ENCODE results near the gene WASHC4.

WASHC4 gene, protein sequence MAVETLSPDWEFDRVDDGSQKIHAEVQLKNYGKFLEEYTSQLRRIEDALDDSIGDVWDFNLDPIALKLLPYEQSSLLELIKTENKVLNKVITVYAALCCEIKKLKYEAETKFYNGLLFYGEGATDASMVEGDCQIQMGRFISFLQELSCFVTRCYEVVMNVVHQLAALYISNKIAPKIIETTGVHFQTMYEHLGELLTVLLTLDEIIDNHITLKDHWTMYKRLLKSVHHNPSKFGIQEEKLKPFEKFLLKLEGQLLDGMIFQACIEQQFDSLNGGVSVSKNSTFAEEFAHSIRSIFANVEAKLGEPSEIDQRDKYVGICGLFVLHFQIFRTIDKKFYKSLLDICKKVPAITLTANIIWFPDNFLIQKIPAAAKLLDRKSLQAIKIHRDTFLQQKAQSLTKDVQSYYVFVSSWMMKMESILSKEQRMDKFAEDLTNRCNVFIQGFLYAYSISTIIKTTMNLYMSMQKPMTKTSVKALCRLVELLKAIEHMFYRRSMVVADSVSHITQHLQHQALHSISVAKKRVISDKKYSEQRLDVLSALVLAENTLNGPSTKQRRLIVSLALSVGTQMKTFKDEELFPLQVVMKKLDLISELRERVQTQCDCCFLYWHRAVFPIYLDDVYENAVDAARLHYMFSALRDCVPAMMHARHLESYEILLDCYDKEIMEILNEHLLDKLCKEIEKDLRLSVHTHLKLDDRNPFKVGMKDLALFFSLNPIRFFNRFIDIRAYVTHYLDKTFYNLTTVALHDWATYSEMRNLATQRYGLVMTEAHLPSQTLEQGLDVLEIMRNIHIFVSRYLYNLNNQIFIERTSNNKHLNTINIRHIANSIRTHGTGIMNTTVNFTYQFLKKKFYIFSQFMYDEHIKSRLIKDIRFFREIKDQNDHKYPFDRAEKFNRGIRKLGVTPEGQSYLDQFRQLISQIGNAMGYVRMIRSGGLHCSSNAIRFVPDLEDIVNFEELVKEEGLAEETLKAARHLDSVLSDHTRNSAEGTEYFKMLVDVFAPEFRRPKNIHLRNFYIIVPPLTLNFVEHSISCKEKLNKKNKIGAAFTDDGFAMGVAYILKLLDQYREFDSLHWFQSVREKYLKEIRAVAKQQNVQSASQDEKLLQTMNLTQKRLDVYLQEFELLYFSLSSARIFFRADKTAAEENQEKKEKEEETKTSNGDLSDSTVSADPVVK

DNA sequence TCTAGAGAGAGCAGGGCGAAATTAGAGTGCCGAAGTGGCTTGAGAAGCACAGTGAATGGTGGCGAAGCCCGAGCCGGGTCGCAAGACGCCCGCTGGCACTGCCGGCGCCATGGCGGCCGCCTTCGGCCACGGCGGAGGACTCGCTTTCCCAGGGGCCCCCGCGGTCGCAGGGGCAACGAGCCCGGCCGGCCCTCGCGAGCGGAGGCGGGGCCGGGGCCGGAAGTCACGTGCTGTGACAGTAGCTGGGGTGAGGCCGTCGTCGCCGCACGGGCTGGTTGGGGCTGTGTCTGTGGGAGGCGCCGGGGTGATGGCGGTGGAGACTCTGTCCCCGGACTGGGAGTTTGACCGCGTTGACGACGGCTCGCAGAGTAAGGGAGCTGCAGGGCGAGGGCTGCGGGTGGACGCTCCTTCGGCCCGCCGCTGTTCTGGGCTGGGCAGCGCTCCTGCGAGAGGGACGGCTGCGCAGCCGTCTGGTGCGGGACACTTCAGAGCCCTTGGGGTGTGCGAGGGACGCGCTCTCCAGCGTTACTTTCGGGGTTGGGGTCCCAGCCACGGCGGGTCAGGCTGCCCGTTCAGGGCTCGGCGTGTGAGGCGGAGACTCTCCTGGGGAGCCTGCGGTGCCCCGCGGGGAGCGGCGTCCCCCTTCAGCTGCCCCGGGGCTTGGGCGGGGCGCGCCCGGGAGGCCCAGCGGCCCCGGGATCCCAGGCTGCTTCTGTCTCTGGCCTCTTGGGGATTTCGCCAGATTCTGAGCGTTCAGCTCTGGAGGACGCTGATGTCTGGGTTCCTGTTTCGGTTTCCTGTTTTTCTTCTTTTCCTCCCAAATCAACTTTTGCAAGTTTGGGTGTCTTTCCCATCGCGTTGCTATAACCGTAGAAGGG is at the start of gene WASHC4:
TSS of gene WASHC4 (plus strand) at position 238 of the 878 bp plus-strand sequence. CDS start at position 308, 70 bp downstream.
- Histone ChIP-seq H3K9ac (ENCODE audit: low read length) (peak within 1 kb of the TSS; percentile 87), H3K27me3 (ENCODE audit: control insufficient read depth, insufficient read depth, low read length) (no peaks in the 10 kb centered on the region), H3K4me3 (ENCODE audit: low read length) (peak within 1 kb of the TSS; percentile 70), H3K36me3 (ENCODE audit: control insufficient read depth, insufficient read depth, low read length) (no peaks in the 10 kb centered on the region), H3K9me3 (ENCODE audit: control insufficient read depth, low read length) (no peaks in the 10 kb centered on the region), H3K4me1 (ENCODE audit: control insufficient read depth, insufficient read depth, low read length) (no peaks in the 10 kb centered on the region)

DNA sequence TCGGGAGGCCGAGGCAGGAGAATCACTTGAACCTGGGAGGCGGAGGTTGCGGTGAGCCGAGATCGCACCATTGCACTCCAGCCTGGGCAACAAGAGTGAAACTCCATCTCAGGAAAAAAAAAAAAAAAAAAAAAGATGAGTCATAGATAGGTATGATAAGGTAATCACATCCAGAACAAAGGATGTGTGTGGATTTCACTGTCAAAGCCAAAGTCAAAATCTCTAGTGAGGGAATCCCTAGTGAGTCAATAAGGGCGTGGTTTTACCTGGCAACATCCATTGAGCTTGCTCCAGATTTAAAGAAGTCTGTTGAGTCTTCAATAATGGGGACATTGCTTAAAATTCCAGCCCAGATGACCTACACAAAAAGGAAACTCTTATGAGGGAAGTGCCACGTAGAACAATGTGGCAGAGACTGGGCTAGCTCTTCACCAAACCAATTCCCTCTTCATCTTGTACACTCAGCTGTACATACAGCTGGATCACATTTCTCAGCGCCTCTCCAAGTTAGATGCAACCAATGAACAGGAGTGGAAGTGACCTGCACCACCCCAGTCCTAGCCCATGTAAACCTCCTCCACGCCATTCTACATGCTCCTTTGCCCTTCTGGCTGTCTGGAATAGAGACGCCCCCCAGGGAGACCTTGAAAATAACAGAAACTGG is 46.7 kb upstream of the WASHC4 start:
- Histone ChIP-seq H3K4me3 (ENCODE audit: low read length) (no peak overlapping the region), H3K4me1 (ENCODE audit: control insufficient read depth, insufficient read depth, low read length) (no peaks in the 10 kb centered on the region), H3K9me3 (ENCODE audit: control insufficient read depth, low read length) (no peaks in the 10 kb centered on the region), H3K36me3 (ENCODE audit: control insufficient read depth, insufficient read depth, low read length) (no peaks in the 10 kb centered on the region), H3K27me3 (ENCODE audit: control insufficient read depth, insufficient read depth, low read length) (no peaks in the 10 kb centered on the region), H3K9ac (ENCODE audit: low read length) (no peak overlapping the region)

DNA sequence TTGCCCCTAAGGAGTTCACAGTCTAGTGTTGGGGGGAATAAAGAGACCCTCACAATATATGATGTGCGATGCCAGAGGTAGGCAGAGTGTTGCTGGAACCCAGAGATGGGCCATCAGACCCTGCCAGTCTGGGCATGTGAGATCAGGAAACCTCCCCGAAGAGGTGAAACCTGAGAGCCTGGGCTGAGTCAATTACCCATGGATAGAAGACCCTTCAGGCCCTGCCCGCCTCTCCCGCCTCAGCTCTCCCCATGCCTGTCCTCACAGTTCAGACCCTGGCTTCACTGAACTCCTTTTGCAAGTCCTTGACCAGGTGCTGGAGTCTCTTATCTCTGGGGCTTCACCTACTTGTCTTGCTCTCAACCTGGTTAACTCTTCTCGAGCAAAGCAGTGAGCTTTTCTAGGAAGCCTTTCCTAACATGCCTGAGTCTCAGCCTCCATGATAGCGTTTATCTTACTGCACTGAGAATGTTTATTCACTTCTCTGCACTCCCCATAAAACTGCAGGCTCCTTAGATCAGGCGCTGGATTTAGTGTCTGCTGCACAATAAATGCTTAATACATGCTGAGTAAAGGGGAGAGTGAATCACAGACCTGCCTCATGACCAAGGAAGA is 42.9 kb upstream of the WASHC4 start:
- H3K4me1 ChIP-seq (ENCODE audit: control insufficient read depth, insufficient read depth, low read length), result no peaks in the 10 kb centered on the region
- H3K9me3 ChIP-seq (ENCODE audit: control insufficient read depth, low read length), result no peaks in the 10 kb centered on the region
- no peaks in the 10 kb centered on the region for H3K27me3 ChIP-seq (ENCODE audit: control insufficient read depth, insufficient read depth, low read length)
- no peaks in the 10 kb centered on the region for H3K36me3 ChIP-seq (ENCODE audit: control insufficient read depth, insufficient read depth, low read length)
- no peak overlapping the region for H3K9ac ChIP-seq (ENCODE audit: low read length)
- no peak overlapping the region for H3K4me3 ChIP-seq (ENCODE audit: low read length)

DNA sequence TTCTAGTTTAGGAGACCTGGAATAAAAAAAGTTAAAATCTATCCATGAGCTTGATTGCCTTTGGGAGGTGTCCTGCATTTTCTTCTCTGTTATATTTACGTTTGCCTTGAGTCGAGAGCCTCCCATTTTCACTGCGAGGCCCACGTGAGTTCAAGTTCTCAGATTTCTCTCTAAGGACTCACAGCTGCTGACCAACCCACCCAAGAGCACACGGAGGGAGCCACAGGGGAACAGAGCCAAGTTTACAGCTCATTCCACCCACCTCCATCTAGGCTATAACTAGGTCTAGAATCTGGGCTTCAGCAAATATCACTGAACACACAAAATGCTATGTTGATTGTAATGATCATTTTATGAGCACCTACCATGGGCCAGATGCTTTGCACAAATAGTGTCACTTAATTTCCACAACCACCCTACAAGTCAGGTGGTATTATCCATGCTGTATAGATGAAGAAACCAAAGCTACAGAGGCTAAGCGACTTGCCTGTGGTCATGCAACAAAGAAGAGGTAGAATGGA is 40.0 kb upstream of the WASHC4 start:
- Histone ChIP-seq H3K36me3 (ENCODE audit: control insufficient read depth, insufficient read depth, low read length) (no peaks in the 10 kb centered on the region), H3K4me3 (ENCODE audit: low read length) (no peak overlapping the region), H3K9ac (ENCODE audit: low read length) (no peak overlapping the region), H3K4me1 (ENCODE audit: control insufficient read depth, insufficient read depth, low read length) (no peaks in the 10 kb centered on the region), H3K27me3 (ENCODE audit: control insufficient read depth, insufficient read depth, low read length) (no peaks in the 10 kb centered on the region), H3K9me3 (ENCODE audit: control insufficient read depth, low read length) (no peaks in the 10 kb centered on the region)

DNA sequence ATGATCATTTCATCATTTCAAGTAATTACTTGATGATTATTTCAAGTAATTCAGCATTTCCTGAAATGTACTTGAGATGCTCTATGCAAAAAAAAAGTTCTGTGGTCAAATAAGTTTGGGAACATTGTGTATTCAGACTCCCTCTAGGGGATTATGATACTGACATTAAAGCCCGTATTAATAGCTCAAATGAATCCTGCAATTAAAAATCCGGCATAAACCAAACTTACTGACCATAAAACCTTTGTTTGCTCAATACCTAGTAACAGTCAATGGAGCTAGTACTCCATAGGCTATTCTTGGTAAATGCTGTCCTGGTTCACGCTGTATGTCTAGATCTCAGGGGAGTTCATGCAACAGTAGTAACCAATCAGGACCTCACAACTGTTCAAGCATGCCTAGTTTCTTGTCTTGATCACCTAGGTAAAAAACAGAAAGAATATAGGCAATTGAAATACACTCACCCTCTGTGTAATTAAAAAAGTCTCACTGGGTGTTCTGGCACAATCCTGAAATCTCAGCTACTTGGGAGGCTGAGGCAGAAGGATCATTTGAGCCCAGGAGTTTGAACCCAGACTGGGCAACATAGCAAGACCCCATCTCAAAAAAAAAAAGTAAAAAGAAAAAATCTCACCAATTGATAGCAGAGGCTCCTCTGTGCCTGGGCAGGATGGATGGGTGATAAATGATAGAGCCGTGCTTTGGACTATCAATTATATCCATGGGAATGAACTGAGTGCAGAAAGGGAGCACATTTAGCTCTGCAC is 37.4 kb upstream of the WASHC4 start:
- H3K9me3 ChIP-seq (ENCODE audit: control insufficient read depth, low read length), result no peaks in the 10 kb centered on the region
- no peaks in the 10 kb centered on the region for H3K4me1 ChIP-seq (ENCODE audit: control insufficient read depth, insufficient read depth, low read length)
- H3K36me3 ChIP-seq (ENCODE audit: control insufficient read depth, insufficient read depth, low read length), result no peaks in the 10 kb centered on the region
- no peaks in the 10 kb centered on the region for H3K27me3 ChIP-seq (ENCODE audit: control insufficient read depth, insufficient read depth, low read length)
- no peak overlapping the region for H3K9ac ChIP-seq (ENCODE audit: low read length)
- no peak overlapping the region for H3K4me3 ChIP-seq (ENCODE audit: low read length)

DNA sequence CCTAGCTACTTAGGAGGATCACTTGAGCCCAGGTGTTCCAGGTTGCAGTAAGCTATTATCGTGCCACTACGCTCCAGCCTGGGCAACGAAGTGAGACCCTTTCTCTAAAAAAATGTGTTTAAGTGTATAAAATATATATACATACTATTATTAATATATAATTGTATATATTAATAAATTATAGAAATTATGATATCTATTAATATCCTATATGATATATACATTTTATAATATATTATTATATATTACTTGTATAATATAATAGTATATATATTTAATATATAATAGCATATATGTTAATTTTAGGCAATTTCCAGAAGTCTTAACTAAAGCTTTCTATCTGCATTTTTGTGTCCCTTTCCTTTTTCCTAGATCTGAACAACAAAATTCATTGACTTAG is 35.5 kb upstream of the WASHC4 start:
- Histone ChIP-seq H3K4me1 (ENCODE audit: control insufficient read depth, insufficient read depth, low read length) (no peaks in the 10 kb centered on the region), H3K4me3 (ENCODE audit: low read length) (no peak overlapping the region), H3K27me3 (ENCODE audit: control insufficient read depth, insufficient read depth, low read length) (no peaks in the 10 kb centered on the region), H3K36me3 (ENCODE audit: control insufficient read depth, insufficient read depth, low read length) (no peaks in the 10 kb centered on the region), H3K9ac (ENCODE audit: low read length) (no peak overlapping the region), H3K9me3 (ENCODE audit: control insufficient read depth, low read length) (no peaks in the 10 kb centered on the region)

DNA sequence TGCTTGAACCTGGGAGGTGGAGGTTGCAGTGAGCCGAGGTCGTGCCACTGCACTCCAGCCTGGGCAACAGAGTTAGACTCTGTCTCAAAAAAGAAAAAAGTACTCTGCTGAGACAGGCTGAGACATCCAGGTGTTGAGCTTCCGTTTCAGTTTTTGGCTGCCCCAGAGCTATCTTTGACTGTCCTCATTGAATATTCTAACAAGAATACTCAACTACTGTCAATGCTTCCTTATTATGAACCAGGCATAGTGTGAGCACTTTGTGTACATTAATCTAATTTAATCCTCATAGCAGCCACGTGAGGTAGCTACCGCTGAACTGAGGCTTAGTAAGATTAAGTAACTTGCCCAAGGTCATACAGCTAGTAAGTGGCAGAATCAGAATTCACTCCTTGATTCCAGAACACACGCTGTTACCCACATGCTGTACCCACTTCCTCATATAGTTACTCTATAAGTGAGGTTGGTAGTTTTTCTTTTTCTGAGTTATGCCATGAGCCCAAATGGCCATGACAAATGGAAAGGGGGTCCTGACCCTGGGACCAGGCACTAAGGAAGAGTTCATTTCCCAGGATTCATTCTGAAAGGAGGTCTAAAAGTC is 34.5 kb upstream of the WASHC4 start:
- Histone ChIP-seq H3K27me3 (ENCODE audit: control insufficient read depth, insufficient read depth, low read length) (no peaks in the 10 kb centered on the region), H3K4me1 (ENCODE audit: control insufficient read depth, insufficient read depth, low read length) (no peaks in the 10 kb centered on the region), H3K4me3 (ENCODE audit: low read length) (no peak overlapping the region), H3K9ac (ENCODE audit: low read length) (no peak overlapping the region), H3K9me3 (ENCODE audit: control insufficient read depth, low read length) (no peaks in the 10 kb centered on the region), H3K36me3 (ENCODE audit: control insufficient read depth, insufficient read depth, low read length) (no peaks in the 10 kb centered on the region)

DNA sequence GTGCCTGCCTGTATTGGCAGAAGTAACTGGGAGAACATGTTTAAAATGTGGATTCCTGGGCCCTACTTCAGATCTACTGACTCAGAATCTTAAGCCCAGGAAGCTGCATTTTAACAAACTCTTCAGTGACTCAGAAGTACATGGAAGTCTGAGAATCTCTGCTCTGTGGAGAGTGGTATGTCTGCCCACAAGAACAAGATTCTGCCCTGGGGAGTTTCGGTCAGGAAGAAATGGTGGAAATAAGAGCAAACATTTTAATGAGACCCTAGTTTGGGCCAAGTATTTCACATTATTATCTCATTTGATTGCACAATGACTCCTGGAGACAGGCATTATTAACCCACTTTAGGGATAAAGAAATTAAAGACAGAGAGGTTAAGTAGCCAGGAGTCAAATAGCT is 31.4 kb upstream of the WASHC4 start:
- Histone ChIP-seq H3K27me3 (ENCODE audit: control insufficient read depth, insufficient read depth, low read length) (no peaks in the 10 kb centered on the region), H3K9me3 (ENCODE audit: control insufficient read depth, low read length) (no peaks in the 10 kb centered on the region), H3K4me3 (ENCODE audit: low read length) (no peak overlapping the region), H3K4me1 (ENCODE audit: control insufficient read depth, insufficient read depth, low read length) (no peaks in the 10 kb centered on the region), H3K36me3 (ENCODE audit: control insufficient read depth, insufficient read depth, low read length) (no peaks in the 10 kb centered on the region), H3K9ac (ENCODE audit: low read length) (no peak overlapping the region)

DNA sequence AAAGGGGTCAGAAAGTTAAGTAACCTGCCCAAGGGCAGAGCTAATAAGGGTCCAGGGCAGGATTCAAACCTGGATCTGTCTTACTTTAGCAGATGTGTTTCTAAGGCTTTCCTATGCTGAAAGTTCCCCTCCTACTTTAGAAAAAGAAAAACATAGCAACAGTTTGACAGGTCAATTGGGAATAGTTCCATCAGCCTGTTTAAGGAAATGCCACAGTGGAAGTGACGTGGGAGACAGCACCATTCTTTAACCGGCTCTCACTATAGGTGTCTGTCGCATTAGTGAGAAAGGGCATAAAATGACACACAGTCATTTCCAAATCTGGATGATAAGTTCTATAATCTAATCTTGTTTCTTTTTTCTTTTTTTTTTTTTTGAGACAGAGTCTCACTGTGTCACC is 30.6 kb upstream of the WASHC4 start:
- Histone ChIP-seq H3K36me3 (ENCODE audit: control insufficient read depth, insufficient read depth, low read length) (no peaks in the 10 kb centered on the region), H3K4me1 (ENCODE audit: control insufficient read depth, insufficient read depth, low read length) (no peaks in the 10 kb centered on the region), H3K9me3 (ENCODE audit: control insufficient read depth, low read length) (no peaks in the 10 kb centered on the region), H3K4me3 (ENCODE audit: low read length) (no peak overlapping the region), H3K27me3 (ENCODE audit: control insufficient read depth, insufficient read depth, low read length) (no peaks in the 10 kb centered on the region), H3K9ac (ENCODE audit: low read length) (no peak overlapping the region)

DNA sequence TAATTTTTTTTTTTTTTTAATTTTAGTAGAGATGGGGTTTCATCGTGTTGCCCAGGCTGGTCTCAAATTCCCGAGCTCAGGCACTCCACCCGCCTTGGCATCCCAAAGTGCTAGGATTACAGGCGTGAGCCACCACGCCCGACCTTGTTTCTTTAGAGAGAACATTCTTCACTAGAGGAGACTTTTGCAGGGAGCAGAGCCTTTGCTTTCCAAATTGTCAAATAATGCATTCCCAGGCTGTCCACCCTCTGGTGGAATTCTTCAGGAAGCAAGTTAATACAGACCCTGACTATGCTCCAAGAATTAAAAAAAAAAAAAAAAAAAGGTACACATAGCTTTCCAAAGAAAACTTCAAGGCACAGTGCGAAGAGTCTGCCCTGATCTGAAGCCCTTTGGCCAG is 30.1 kb upstream of the WASHC4 start:
- H3K9me3 ChIP-seq (ENCODE audit: control insufficient read depth, low read length), result no peaks in the 10 kb centered on the region
- H3K9ac ChIP-seq (ENCODE audit: low read length), result no peak overlapping the region
- H3K27me3 ChIP-seq (ENCODE audit: control insufficient read depth, insufficient read depth, low read length), result no peaks in the 10 kb centered on the region
- no peaks in the 10 kb centered on the region for H3K36me3 ChIP-seq (ENCODE audit: control insufficient read depth, insufficient read depth, low read length)
- no peaks in the 10 kb centered on the region for H3K4me1 ChIP-seq (ENCODE audit: control insufficient read depth, insufficient read depth, low read length)
- H3K4me3 ChIP-seq (ENCODE audit: low read length), result no peak overlapping the region

Data from mucosa of stomach (tissue), 1 donor.